MV-4-11 (cell line): Measurements from ENCODE around the gene TCAP.

Experiments
- DNase-seq: peaks from one replicate; lab custom pipeline; 2025; lab: John Stamatoyannopoulos, UW

Gene TCAP

GRCh38 chr17:39664581-39665561, at the start of gene TCAP:
Gene TCAP (plus strand): TSS chr17:39665349. CDS start chr17:39665360, 11 bp downstream.
- no peak for DNase-seq

- DNase-seq = no peak
Measured at GRCh38 chr17:39615434-39615833, 49.7 kb upstream of the TCAP start.

- DNase-seq = no peak
Measured at GRCh38 chr17:39617100-39617445, 48.1 kb upstream of the TCAP start.

- DNase-seq = peak; percentile 41
Measured at GRCh38 chr17:39617446-39618245, 47.5 kb upstream of the TCAP start.

- no peak for DNase-seq
Measured at GRCh38 chr17:39618246-39618913, 46.8 kb upstream of the TCAP start.

- DNase-seq = no peak
Measured at GRCh38 chr17:39618956-39619785, 46.0 kb upstream of the TCAP start.

- DNase-seq = no peak
Measured at GRCh38 chr17:39619786-39620101, 45.4 kb upstream of the TCAP start.

GRCh38 chr17:39621523-39622379, 43.4 kb upstream of the TCAP start:
- peak; percentile 78 for DNase-seq

GRCh38 chr17:39622380-39623006, 42.7 kb upstream of the TCAP start:
- no peak for DNase-seq

- DNase-seq = peak; percentile 59
Measured at GRCh38 chr17:39623356-39623950, 41.7 kb upstream of the TCAP start.

- no peak for DNase-seq
Measured at GRCh38 chr17:39624313-39624712, 40.8 kb upstream of the TCAP start.

GRCh38 chr17:39625198-39625785, 39.9 kb upstream of the TCAP start:
- no peak for DNase-seq

GRCh38 chr17:39626171-39627046, 38.7 kb upstream of the TCAP start, which contains the start of gene PPP1R1B:
Gene PPP1R1B (plus strand): TSS chr17:39626952. CDS start chr17:39627393, 441 bp downstream.
- no peak for DNase-seq

- no peak for DNase-seq
Measured at GRCh38 chr17:39627047-39627711, 38.0 kb upstream of the TCAP start.

- DNase-seq = no peak
Measured at GRCh38 chr17:39627712-39628516, 37.2 kb upstream of the TCAP start.

- DNase-seq = no peak
Measured at GRCh38 chr17:39628655-39629493, 36.3 kb upstream of the TCAP start.
